ENCODE measurements around the gene KLHL29.

Gene KLHL29

DNA sequence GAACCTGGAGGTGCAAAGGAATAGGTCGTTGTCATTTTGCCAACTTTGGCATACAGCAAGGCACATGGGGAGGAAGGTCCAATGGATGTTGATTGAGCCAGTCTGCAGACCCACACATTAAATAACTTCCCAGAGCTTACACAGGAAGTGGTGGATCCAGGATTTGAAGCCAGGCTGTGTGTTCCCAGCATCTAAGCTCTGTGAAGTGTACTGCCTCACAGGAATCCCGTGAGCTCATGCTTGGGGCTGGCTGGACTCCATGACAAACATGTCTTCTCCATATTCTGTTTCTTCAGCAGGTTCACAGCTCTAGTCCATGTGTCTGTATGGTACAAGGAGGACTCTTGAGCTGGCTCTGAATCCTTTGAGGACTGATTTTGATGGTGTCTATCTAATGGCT lies 63.9 kb downstream of the KLHL29 start:
- DNase-seq = no peak
- Histone ChIP-seq H3K27ac (ENCODE audit: low read length) (no peak overlapping the region), H3K36me3 (replicated peaks; ENCODE audit: insufficient read depth, low read length) (no peaks in the 10 kb centered on the region)

DNA sequence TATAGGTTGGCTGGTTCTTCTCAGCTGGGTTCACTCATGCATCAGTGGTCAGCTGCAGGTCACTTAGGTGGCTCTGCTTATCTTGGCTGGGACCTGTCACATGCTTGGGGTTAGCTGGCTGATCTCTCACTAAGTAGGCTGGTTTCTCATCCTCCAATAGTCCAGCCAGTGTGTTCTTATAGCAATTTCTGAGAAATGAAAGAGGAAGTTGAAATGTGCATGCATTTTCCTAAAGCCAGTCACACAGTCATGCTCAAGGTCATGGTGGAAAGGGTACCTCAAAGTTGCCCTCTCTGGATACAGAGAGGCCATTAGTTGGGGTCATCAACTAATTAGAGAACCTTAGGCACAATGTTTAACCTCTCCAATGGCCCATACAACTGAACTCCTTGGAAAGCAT lies 64.4 kb downstream of the KLHL29 start:
- no peak overlapping the region for H3K4me2 ChIP-seq (ENCODE audit: low read depth, low read length)
- DNase-seq = no peak
- H3K79me2 ChIP-seq (ENCODE audit: low read length) = no peaks in the 10 kb centered on the region
- H3K27me3 ChIP-seq (replicated peaks; ENCODE audit: insufficient read depth, low read length) = no peaks in the 10 kb centered on the region
- H3K9ac ChIP-seq (ENCODE audit: low read length) = no peak overlapping the region
- H3K4me1 ChIP-seq (ENCODE audit: low read length) = no peaks in the 10 kb centered on the region
- H3K36me3 ChIP-seq (replicated peaks; ENCODE audit: insufficient read depth, low read length) = no peaks in the 10 kb centered on the region
- no peak overlapping the region for H3K27ac ChIP-seq (ENCODE audit: low read length)
- no peaks in the 10 kb centered on the region for H3F3A ChIP-seq (ENCODE audit: insufficient read depth, low read length)
- H3K9me3 ChIP-seq (replicated peaks; ENCODE audit: insufficient read depth, low read length) = no peaks in the 10 kb centered on the region
- H3K4me3 ChIP-seq (ENCODE audit: low read length) = no peak overlapping the region
- no peaks in the 10 kb centered on the region for H3K9me2 ChIP-seq (replicated peaks; ENCODE audit: insufficient read depth, low read length)
- TF ChIP-seq, protein P1, sequence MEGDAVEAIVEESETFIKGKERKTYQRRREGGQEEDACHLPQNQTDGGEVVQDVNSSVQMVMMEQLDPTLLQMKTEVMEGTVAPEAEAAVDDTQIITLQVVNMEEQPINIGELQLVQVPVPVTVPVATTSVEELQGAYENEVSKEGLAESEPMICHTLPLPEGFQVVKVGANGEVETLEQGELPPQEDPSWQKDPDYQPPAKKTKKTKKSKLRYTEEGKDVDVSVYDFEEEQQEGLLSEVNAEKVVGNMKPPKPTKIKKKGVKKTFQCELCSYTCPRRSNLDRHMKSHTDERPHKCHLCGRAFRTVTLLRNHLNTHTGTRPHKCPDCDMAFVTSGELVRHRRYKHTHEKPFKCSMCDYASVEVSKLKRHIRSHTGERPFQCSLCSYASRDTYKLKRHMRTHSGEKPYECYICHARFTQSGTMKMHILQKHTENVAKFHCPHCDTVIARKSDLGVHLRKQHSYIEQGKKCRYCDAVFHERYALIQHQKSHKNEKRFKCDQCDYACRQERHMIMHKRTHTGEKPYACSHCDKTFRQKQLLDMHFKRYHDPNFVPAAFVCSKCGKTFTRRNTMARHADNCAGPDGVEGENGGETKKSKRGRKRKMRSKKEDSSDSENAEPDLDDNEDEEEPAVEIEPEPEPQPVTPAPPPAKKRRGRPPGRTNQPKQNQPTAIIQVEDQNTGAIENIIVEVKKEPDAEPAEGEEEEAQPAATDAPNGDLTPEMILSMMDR (IDR thresholded peaks at IDR 0.05; ENCODE audit: low read length) = no peak
- no peak for TF ChIP-seq EZH2 (optimal IDR thresholded peaks at IDR 0.05; ENCODE audit: low read depth, low read length)
- TF ChIP-seq EZH2phosphoT487 (IDR thresholded peaks at IDR 0.05; ENCODE audit: low read length) = no peak
- H2AFZ ChIP-seq (ENCODE audit: low read length) = no peak overlapping the region
- H4K20me1 ChIP-seq (ENCODE audit: insufficient read depth, low read length) = no peaks in the 10 kb centered on the region

More for the DNA sequence above, 63.9 kb downstream of the KLHL29 start:
- no peak overlapping the region for H2AFZ ChIP-seq (ENCODE audit: low read length)
- no peak for TF ChIP-seq EZH2 (optimal IDR thresholded peaks at IDR 0.05; ENCODE audit: low read depth, low read length)
- TF ChIP-seq, protein P1 (IDR thresholded peaks at IDR 0.05; ENCODE audit: low read length) = no peak
- TF ChIP-seq EZH2phosphoT487 (IDR thresholded peaks at IDR 0.05; ENCODE audit: low read length) = no peak
- H3K9me2 ChIP-seq (replicated peaks; ENCODE audit: insufficient read depth, low read length) = no peaks in the 10 kb centered on the region
- H4K20me1 ChIP-seq (ENCODE audit: insufficient read depth, low read length) = no peaks in the 10 kb centered on the region
- no peaks in the 10 kb centered on the region for H3K4me1 ChIP-seq (ENCODE audit: low read length)
- H3F3A ChIP-seq (ENCODE audit: insufficient read depth, low read length) = no peaks in the 10 kb centered on the region
- H3K4me2 ChIP-seq (ENCODE audit: low read depth, low read length) = no peak overlapping the region
- no peaks in the 10 kb centered on the region for H3K27me3 ChIP-seq (replicated peaks; ENCODE audit: insufficient read depth, low read length)
- no peak overlapping the region for H3K4me3 ChIP-seq (ENCODE audit: low read length)
- H3K9me3 ChIP-seq (replicated peaks; ENCODE audit: insufficient read depth, low read length) = no peaks in the 10 kb centered on the region
- H3K9ac ChIP-seq (ENCODE audit: low read length) = no peak overlapping the region
- no peaks in the 10 kb centered on the region for H3K79me2 ChIP-seq (ENCODE audit: low read length)

DNA sequence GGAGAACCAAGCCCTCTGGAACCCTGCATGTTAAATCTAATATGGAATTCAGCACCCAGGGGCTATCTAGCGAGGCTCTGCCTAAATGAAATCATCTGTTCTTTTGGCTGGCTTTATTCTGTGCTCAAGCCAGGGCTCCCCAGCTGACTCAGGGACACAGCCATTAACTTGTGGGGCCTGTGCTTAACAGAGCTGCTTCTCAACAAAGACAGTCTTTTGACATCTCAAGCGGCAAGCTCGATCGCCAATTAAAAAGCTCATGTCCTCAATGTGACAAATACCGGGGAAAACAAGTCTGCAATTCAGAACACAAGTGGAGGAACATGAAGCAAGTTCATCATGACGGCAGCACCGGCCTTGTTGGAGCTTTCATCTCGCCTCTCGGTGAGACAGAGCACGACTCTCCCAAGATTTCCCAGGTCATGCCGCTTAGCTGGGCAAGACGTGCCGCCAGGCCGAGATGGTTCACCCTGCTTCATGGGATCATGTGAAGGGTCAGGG lies 64.9 kb downstream of the KLHL29 start:
- Histone ChIP-seq H3K4me3 (ENCODE audit: low read length) (no peak overlapping the region), H3K9ac (ENCODE audit: low read length) (no peak overlapping the region), H3K9me2 (replicated peaks; ENCODE audit: insufficient read depth, low read length) (no peaks in the 10 kb centered on the region), H3K79me2 (ENCODE audit: low read length) (no peaks in the 10 kb centered on the region), H3K9me3 (replicated peaks; ENCODE audit: insufficient read depth, low read length) (no peaks in the 10 kb centered on the region), H3F3A (ENCODE audit: insufficient read depth, low read length) (no peaks in the 10 kb centered on the region), H3K36me3 (replicated peaks; ENCODE audit: insufficient read depth, low read length) (no peaks in the 10 kb centered on the region), H3K27me3 (replicated peaks; ENCODE audit: insufficient read depth, low read length) (no peaks in the 10 kb centered on the region), H3K4me1 (ENCODE audit: low read length) (no peaks in the 10 kb centered on the region), H2AFZ (ENCODE audit: low read length) (no peak overlapping the region), H4K20me1 (ENCODE audit: insufficient read depth, low read length) (no peaks in the 10 kb centered on the region), H3K4me2 (ENCODE audit: low read depth, low read length) (no peak overlapping the region), H3K27ac (ENCODE audit: low read length) (no peak overlapping the region)
- no peak for TF ChIP-seq EZH2phosphoT487 (IDR thresholded peaks at IDR 0.05; ENCODE audit: low read length)
- DNase-seq = no peak

DNA sequence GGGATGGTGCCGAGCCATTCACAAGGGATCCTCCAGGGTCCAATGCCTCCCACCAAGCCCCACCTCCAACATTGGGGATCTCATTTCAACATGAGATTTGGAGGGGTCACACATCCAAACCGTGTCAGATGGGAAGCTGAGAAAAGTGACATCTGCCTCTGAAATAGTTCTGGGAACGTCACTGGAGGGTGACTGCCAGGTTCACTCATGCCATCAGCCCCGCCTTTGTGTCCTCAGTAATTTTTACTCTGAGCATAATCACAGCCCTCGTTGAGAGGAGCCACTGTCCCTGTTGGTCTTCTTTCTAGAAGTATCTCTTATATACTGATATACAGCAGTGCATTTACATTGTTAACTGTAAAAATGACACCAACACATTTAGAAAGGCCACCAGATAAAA lies 67.4 kb downstream of the KLHL29 start:
- Histone ChIP-seq H3F3A (ENCODE audit: insufficient read depth, low read length) (no peaks in the 10 kb centered on the region), H3K36me3 (replicated peaks; ENCODE audit: insufficient read depth, low read length) (no peaks in the 10 kb centered on the region), H3K4me1 (ENCODE audit: low read length) (no peaks in the 10 kb centered on the region), H3K27me3 (replicated peaks; ENCODE audit: insufficient read depth, low read length) (no peaks in the 10 kb centered on the region), H2AFZ (ENCODE audit: low read length) (no peak overlapping the region), H3K27ac (ENCODE audit: low read length) (no peak overlapping the region), H4K20me1 (ENCODE audit: insufficient read depth, low read length) (no peaks in the 10 kb centered on the region), H3K4me2 (ENCODE audit: low read depth, low read length) (no peak overlapping the region), H3K9me3 (replicated peaks; ENCODE audit: insufficient read depth, low read length) (no peaks in the 10 kb centered on the region), H3K9me2 (replicated peaks; ENCODE audit: insufficient read depth, low read length) (no peaks in the 10 kb centered on the region), H3K9ac (ENCODE audit: low read length) (no peak overlapping the region), H3K79me2 (ENCODE audit: low read length) (no peaks in the 10 kb centered on the region), H3K4me3 (ENCODE audit: low read length) (no peak overlapping the region)
- no peak for DNase-seq
- TF ChIP-seq EZH2phosphoT487 (IDR thresholded peaks at IDR 0.05; ENCODE audit: low read length) = no peak
- TF ChIP-seq, protein P1 (IDR thresholded peaks at IDR 0.05; ENCODE audit: low read length) = no peak
- no peak for TF ChIP-seq EZH2 (optimal IDR thresholded peaks at IDR 0.05; ENCODE audit: low read depth, low read length)
